GM21737 (cell line): Measurements from ENCODE around the gene HIGD1A.

ENCODE experiments used
- ATAC-seq: cut with Tn5 transposase; IDR thresholded peaks from one replicate; pipeline ENCODE4 v1.9.1; 2021; ENCODE audit warnings: mild to moderate bottlenecking, moderate library complexity; ENCODE audit not compliant: unreplicated experiment

HIGD1A gene

DNA sequence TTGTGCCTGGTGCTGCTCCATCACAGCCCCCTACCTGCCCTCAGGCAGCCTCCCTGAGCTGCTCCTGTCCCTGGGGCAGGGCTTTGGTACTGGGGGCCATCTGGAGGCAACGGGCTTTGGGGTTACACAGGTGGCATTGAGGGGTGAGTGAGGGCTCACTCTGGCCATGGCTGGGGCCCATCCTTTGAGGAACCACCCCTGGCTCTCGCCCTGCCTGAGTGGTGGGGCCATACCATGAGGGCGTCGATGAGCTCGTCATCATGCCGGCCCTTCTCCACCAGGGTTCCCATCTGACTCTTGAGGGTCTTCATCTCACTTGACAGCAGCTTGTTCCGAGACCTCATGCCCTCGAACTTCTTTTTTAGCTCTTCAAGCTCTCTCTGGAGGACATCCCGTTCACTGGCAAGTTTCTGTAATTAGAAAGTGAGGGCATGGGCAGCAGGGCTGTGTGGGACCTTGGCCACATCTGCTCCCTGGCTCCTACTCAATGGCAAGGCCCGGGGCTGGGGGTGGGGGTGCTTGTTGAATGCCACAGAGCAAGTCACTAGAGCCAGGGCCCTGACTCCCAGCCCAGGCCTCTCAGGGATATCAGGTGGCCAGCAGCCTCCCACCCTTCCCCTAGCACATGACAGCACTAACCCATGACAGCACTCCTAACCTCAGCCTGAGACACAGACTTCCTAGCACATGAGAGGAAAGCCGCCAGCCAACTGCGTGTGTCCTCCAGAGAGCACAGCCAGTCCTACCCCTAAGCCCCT lies 64.7 kb downstream of the HIGD1A start:
- ATAC-seq, result no peak

DNA sequence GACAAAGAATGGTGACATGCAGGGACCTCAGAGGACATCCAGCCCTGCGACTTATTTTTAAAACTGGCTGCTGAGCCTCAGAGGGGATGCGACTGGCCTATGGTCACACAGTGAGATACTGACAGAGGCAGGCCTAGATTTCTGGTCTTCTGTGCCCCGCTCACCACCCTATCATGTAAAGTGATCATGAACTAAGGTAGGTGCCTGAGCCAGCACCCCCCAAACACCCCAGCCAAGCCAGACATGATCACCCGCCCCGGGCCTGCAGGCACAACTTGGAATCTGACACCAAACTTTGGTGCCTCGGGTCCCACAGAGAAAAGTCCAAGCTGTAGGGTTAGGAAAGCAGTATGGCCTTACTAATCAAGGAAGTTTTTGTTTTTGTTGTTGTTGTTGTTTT lies 67.8 kb downstream of the HIGD1A start:
- no peak for ATAC-seq

DNA sequence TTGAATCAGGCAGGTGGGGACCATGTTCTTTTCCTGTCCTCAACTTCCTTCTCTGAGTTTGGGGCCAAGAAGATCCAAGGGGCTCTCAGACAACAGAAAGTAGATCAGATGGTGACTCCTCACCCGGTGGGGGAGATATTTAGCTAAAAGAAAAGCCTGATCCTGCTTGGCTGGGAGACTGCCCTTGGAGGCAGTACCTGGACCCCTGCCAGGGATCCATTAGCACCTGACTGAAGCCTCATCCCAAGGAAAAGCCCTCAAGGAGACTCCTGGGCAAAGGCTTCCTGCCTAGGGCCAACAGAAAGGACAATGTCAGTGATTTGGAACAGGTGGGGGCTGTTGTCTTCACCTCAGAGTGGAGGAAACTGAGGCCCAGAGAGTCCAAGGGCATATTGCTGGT lies 68.2 kb downstream of the HIGD1A start:
- ATAC-seq, result no peak

DNA sequence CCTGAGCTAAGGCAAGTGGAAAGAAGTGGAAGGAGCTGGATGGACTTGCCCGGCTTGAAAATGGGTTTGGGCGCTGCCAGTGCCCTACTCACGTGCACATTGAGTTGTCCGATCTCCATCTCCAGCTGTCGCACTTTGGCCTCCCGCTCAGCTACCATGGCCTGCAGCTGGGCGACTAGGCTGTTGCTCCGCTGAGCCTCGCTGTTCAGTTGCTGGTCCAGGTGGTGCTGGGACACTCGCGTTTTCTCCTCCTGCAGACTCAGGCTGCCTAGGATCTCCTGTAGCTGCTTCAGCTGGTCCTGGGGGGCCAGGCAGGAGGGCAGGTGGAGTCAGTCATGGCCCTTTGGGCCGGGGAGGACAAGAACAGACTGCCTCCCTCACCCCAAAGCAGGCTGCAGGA lies 68.7 kb downstream of the HIGD1A start:
- no peak for ATAC-seq

DNA sequence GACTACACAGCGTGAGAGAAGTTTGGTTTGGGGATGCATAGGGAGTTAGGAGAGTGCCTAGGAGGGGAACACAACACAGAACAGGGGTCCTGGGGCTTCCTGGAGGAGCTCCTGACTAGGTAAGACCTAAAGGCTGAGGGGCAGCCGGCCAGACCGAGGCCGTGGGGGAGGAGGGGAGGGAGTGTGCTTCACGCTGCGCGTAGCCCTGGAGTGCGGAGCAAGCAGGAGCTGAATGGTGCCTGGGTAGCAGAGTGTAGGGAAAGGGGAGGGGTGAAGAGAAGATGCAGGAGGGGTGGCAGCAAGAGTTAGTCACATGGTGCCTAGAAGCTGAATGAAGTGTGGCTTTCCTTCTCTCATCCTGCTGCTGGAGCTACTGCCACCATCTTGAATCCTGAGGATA lies 69.3 kb downstream of the HIGD1A start:
- no peak for ATAC-seq

DNA sequence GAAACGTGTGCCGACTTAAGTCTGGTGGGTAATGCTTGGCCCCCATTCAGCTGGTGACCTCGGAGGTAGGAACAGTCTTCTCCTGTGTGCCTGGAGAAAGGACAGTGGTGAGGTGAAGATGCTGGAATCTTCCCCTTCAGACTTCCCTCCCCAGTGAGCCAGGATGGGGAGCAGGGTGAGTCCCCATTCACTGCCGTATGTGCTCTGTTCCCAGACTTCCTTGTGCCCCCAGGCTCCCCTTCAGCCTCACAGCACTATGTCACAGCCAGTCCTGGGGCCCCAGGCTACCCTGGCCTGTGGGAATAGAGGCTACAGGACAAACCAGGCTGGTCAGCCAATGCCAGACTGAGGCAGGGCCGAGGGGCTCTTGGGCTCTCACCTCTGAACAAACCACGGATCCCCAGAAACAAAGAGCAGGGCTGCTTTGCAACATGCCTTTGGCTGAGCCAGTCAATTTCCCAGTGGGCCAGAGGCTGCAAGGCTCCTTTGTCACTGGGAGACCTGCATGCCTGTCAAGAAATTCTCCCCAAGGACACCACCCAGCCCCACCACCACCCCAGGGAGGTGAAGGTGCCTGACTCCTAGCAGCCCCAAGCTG lies 69.9 kb downstream of the HIGD1A start:
- ATAC-seq, result no peak

DNA sequence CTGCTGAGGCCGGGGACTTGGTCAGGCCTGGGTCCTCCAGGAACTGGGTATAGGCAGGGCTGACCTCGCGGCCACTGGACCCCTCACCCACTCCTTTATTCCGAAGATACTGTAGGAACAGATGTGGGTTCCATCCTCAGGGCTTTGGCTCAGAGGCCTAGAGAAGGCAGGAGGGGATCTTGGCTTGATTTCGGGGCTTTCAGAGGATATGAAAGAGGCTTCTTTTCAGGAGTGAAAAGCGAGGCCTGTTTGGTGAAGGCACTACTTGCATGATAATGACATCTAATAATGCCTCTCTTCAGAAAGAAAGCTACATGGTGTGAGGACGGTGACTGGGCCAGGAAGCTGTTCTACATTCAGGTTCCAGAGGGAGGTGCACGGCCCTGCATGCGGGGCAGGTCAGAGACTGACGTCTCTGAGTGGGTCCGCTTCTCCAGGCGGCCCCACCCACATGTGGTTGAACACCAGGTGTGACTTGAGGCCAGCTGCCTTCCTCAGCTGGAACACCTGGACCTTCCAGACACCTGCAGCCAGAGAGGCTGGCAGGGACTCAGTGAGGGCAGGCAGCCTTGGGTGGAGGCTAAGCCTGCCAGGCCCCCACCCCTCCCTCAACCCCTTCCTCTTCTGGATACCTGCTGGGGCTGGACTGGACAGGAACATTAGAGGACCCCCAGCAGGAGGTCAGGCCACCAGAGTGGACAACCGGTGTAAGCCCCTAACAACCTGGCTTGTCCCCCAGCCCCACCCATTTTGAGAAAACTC lies 70.6 kb downstream of the HIGD1A start:
- ATAC-seq, result no peak
